Panc1 (cell line): ENCODE results near the gene ADD2. TPM values are rescaled to one million over a fixed set of nuclear protein-coding genes. Genes with fewer than 3 reads are reported as not detected.

ENCODE experiments used
- ATAC-seq: fragments of 200-7000 bp; cut with Tn5 transposase; 2 replicates; pipeline ENCODE4 v1.9.1; 2020; ENCODE audit warnings: mild to moderate bottlenecking, moderate library complexity
- BruUV-seq: library from RNA; stranded (reverse); fragments of 400-500 nt; replicated peaks from 2 replicates; lab custom pipeline; 2021; lab: Mats Ljungman, UMichigan
- CTCF ChIA-PET: fragments of 300-600 bp; sonication (Branson Sonifier 250); formaldehyde crosslinking; loops from one replicate; lab custom pipeline; 2022; ENCODE audit warnings: antibody characterized with exemption; lab: Charles Lee
- POLR2A ChIA-PET: fragments of 300-600 bp; sonication (Branson Sonifier 250); formaldehyde crosslinking; loops from one replicate; lab custom pipeline; 2022; ENCODE audit warnings: antibody characterized with exemption; lab: Charles Lee
- DNase-seq: peaks from one replicate; pipeline ENCODE4 v3.0.0-alpha.2; 2010; ENCODE audit warnings: low read depth, low spot score
- H3K27ac ChIP-seq: 2 replicates; pipeline ENCODE4 v1.5.1; 2011; ENCODE audit warnings: mild to moderate bottlenecking, low read length, inconsistent platforms
- H3K27me3 ChIP-seq: fragments of 200-500 bp; sonication (Bioruptor generic); 2 replicates; pipeline ENCODE4 v1.6.0; 2014; ENCODE audit warnings: low read length, inconsistent platforms; ENCODE audit not compliant: control insufficient read depth, insufficient read depth
- H3K36me3 ChIP-seq: fragments of 200-500 bp; sonication (Bioruptor generic); 2 replicates; pipeline ENCODE4 v1.5.1; 2014; ENCODE audit warnings: inconsistent platforms, mild to moderate bottlenecking, low read length, moderate library complexity; ENCODE audit not compliant: control insufficient read depth, insufficient read depth
- H3K4me1 ChIP-seq: 2 replicates; pipeline ENCODE4 v1.5.1; 2011; ENCODE audit warnings: inconsistent platforms, mild to moderate bottlenecking, low read length, moderate library complexity; ENCODE audit not compliant: control insufficient read depth, insufficient read depth
- H3K4me3 ChIP-seq, 2 experiments: 2 replicates each; pipeline ENCODE4 v1.5.1; 2011 to 2012; ENCODE audit warnings: low read depth in 2 of 2, low read length in 2 of 2, mild to moderate bottlenecking in 2 of 2, inconsistent platforms in 1 of 2, moderate library complexity in 1 of 2
- H3K9me3 ChIP-seq: fragments of 200-500 bp; sonication (Bioruptor generic); 2 replicates; pipeline ENCODE4 v1.5.1; 2014; ENCODE audit warnings: low read depth, mild to moderate bottlenecking, inconsistent platforms, low read length, moderate library complexity; ENCODE audit not compliant: control insufficient read depth, insufficient read depth
- CTCF ChIP-seq: fragments of 450-650 bp; IDR thresholded peaks from 2 replicates; pipeline ENCODE4 v1.5.1; 2017; ENCODE audit warnings: mild to moderate bottlenecking
- POLR2AphosphoS5 ChIP-seq: IDR thresholded peaks from 2 replicates; pipeline ENCODE4 v1.6.1; 2012; ENCODE audit warnings: mild to moderate bottlenecking, low read depth, low read length, moderate library complexity
- REST ChIP-seq, 2 experiments: IDR thresholded peaks; 2 replicates each; pipeline ENCODE4 v1.6.1; 2011 to 2012; ENCODE audit warnings: low read depth in 2 of 2, control low read depth in 1 of 2, low read length in 1 of 2, mild to moderate bottlenecking in 1 of 2, moderate library complexity in 1 of 2; ENCODE audit not compliant: insufficient read depth in 1 of 2
- SIN3A ChIP-seq: IDR thresholded peaks from 2 replicates; pipeline ENCODE4 v1.6.1; 2012; ENCODE audit warnings: low read depth, mild to moderate bottlenecking, low read length, moderate library complexity, borderline replicate concordance; ENCODE audit not compliant: insufficient read depth
- TCF7L2 ChIP-seq: IDR thresholded peaks from 2 replicates; pipeline ENCODE4 v1.6.1; 2011; ENCODE audit warnings: mild to moderate bottlenecking, low read depth, low read length, inconsistent platforms
- in situ Hi-C: cut with HindIII; loops from 2 replicates; pipeline ENCODE4 v1.10.0; 2016; ENCODE audit warnings: low sequenced_read_pairs, low pct_unique_long_range_greater_than_20kb
- intact Hi-C: fragments of 100-400 bp; cut with micrococcal nuclease; formaldehyde crosslinking; loops from one replicate; pipeline ENCODE4 v1.10.0; 2022; ENCODE audit not compliant: unreplicated experiment
- total RNA-seq: library from RNA; stranded (reverse); gene quantifications from one replicate; pipeline ENCODE4 v1.2.1, GENCODE V29; 2021; ENCODE audit not compliant: unreplicated experiment

Gene ADD2
- total RNA-seq, 1 experiment from 2014 or later = 0.26 TPM

GRCh38 chr2:70807828-70808118, 39.8 kb upstream of the ADD2 start:
- POLR2A ChIA-PET = no interaction called here
- no peak overlapping the region for H3K4me3 ChIP-seq
- in situ Hi-C loops = no loop called here
- intact Hi-C loops = no loop called here
- TF ChIP-seq POLR2AphosphoS5 = no peak
- no peak for TF ChIP-seq CTCF
- no peak for TF ChIP-seq REST (IDR thresholded peaks at IDR 0.05; ENCODE audit: insufficient read depth in 1 of 2, low read depth in 2 of 2, low read length in 1 of 2)
- TF ChIP-seq SIN3A = no peak
- TF ChIP-seq TCF7L2 = no peak
- CTCF ChIA-PET = no interaction called here
- no peaks in the 10 kb centered on the region for H3K36me3 ChIP-seq
- H3K27me3 ChIP-seq = peaks cover 9% of the 10 kb centered on the region; the same call in 1 of the 2 replicates
- DNase-seq = no peak
- BruUV-seq = no TSS peak
- no peak overlapping the region for H3K27ac ChIP-seq
- no peaks in the 10 kb centered on the region for H3K9me3 ChIP-seq
- ATAC-seq = no peak
- H3K4me1 ChIP-seq = no peaks in the 10 kb centered on the region

DNA sequence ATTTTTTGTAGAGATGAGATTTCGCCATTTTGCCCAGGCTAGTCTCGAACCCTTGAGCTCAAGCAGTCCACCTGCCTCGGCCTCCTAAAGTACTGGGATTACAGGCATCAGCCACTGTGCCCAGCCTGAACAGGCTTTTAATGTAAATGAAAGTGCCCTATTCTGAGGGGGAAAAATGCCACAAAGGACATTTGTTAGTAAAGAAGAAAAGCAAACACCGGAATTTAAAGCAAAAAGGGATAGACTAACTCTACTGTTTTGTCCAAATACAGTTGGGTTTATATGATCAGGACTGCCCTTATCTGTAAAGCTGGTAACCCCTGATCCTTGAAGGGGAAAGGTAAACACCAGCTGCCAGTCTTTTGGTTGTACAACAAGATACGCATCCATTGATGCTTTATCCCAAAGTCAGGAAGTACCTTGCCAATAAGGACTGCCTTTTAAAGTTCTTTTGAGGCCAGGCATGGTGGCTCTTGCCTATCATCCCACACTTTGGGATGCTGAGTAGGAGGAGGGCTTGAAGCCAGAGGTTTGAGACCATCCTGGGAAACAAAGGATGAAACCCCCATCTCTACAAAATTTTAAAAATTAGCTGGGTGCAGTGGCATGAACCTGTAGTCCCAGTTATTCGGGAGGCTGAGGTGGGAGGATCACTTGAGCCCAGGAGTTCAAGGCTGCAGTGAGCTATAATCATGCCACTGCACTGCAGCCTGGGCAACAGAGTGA, 39.3 kb upstream of the ADD2 start:
- intact Hi-C loops (no loop called here), in situ Hi-C loops (no loop called here)
- TF ChIP-seq REST (IDR thresholded peaks at IDR 0.05; ENCODE audit: insufficient read depth in 1 of 2, low read depth in 2 of 2, low read length in 1 of 2) (no peak), SIN3A (no peak), POLR2AphosphoS5 (no peak), CTCF (no peak), TCF7L2 (no peak)
- no peak overlapping the region for H3K4me3 ChIP-seq
- no peaks in the 10 kb centered on the region for H3K4me1 ChIP-seq
- no TSS peak for BruUV-seq
- H3K27me3 ChIP-seq = peaks cover 9% of the 10 kb centered on the region; the same call in 1 of the 2 replicates
- ChIA-PET CTCF (no interaction called here), POLR2A (no interaction called here)
- DNase-seq (no peak), ATAC-seq (no peak)
- no peaks in the 10 kb centered on the region for H3K36me3 ChIP-seq
- H3K27ac ChIP-seq = no peak overlapping the region
- H3K9me3 ChIP-seq = no peaks in the 10 kb centered on the region
